NCI-H1092 (cell line): ENCODE data around the gene MTTP.

ENCODE experiments used
- DNase-seq: peaks from one replicate; lab custom pipeline; 2025; lab: John Stamatoyannopoulos, UW

MTTP gene

GRCh38 chr4:99642725-99643489, 68.3 kb downstream of the MTTP start:
- no peak for DNase-seq

- DNase-seq, result no peak
These were observed 69.8 kb downstream of the MTTP start for GRCh38 chr4:99644453-99644852.

DNA sequence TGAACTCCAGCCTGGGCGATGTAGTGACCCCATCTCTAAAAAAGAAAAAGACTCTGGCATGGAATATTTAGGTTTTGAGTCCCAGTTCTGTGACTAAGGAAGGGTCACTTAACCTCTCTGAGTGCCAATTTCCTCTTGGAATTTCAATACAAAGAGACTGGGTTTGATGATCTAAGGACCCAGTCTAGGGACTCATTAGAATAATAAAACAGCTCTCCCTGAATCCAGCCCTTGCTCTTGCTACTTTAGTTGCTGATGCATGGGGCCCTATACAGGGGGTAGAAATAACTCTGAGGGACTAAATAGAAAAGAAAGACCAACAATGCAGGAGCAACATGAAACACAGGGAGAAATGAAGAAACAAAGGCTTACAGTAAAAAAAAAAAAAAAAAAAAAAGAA, 70.4 kb downstream of the MTTP start:
- DNase-seq, result no peak

DNA sequence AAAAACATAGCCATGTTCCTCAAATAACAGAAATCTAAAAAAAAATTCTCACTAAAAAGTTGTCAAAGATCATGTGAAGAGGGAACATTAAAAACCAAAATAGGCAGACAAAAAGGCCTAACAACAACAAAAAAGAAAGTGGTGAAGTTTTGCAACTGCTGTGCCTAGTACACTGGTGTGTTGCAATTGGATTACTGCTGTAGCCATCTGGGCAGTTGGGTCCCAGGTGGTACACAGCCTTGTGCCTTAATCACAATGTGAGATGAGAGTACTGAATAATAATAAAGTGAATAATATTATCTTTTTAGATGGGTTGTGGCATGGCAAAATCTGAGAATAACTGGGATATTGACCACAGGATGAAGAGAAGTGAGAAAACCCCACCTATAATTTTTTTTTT, 71.0 kb downstream of the MTTP start:
- no peak for DNase-seq

- DNase-seq, result no peak
These were observed 72.4 kb downstream of the MTTP start for GRCh38 chr4:99647071-99647470.

GRCh38 chr4:99648321-99648720, 73.7 kb downstream of the MTTP start:
- no peak for DNase-seq

GRCh38 chr4:99649208-99649607, 74.6 kb downstream of the MTTP start:
- DNase-seq, result no peak

GRCh38 chr4:99649778-99650177, 75.2 kb downstream of the MTTP start:
- no peak for DNase-seq

- no peak for DNase-seq
These were observed 76.6 kb downstream of the MTTP start for GRCh38 chr4:99651016-99651769.

GRCh38 chr4:99651811-99652485, 77.3 kb downstream of the MTTP start:
- no peak for DNase-seq

- DNase-seq, result peak; percentile 40
These were observed 78.2 kb downstream of the MTTP start for GRCh38 chr4:99652596-99653436.

DNA sequence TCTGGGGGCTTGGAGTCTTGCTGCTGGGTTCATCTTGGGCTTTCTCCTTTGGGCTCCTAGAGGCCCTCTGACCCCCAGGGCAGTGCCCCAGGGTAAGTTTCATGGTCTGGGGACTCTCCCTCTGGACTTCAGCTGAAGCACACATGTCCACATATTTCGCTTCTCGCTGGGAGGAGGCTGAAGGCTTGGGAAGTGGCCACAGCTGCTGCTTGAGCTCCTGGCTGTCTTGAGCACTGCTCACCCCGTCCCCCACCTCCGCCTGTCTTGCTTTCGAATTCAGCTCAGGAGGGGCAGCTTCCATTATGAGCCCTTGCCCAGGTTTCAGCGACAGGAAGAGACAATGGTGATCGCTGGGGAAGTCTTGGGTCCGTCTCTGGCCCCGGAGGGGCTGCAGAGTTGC, 79.3 kb downstream of the MTTP start:
- DNase-seq, result no peak

- DNase-seq, result no peak
These were observed 79.7 kb downstream of the MTTP start for GRCh38 chr4:99654361-99654761.

GRCh38 chr4:99655308-99656081, 80.9 kb downstream of the MTTP start:
- peak; percentile 61 for DNase-seq

DNA sequence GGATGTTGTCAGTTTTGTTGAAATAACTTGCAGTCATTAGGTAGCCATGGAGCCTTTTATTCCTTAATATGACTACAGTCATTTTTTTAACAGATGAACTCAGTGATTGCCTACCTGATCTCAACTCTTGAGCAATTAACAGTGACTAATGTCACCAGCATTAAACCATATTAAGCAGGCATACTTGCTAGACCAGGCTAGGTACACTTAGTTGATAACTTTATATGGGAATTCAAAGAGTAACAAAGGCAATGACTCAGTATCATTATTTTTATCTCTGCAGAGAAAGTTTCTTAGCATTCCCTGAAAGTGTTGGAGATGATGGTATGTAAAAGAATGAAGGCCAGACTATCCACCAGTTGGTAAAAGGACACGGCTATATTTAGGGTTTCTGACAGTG, 83.2 kb downstream of the MTTP start, which contains the start of gene C4orf54:
TSS of gene C4orf54 (minus strand) at position 31 of the 400 bp plus-strand sequence. CDS start 3,180 bp downstream, outside the sequence.
- no peak for DNase-seq

- no peak for DNase-seq
These were observed 84.0 kb downstream of the MTTP start for GRCh38 chr4:99658666-99659065.

DNA sequence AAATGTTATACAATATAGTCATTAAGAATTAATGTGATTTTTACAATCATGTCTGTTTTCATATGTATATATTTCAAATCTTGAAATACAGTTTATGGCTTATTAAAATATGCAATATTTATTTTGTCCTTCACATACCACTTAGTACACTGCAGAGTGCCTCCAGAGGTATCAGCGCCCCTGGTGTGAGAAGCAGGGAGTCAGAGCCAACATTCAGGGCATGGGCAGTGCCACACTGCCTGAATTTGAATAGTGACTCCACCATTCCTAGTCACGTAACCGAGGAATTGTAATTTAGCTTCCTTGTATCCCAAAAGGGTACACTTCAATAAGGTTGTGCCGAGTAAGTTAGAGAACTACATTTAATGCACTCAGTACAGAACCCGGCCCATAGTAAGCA, 87.3 kb downstream of the MTTP start:
- no peak for DNase-seq

GRCh38 chr4:99664716-99665115, 90.1 kb downstream of the MTTP start:
- DNase-seq, result no peak

GRCh38 chr4:99665983-99666382, 91.4 kb downstream of the MTTP start:
- no peak for DNase-seq

- no peak for DNase-seq
These were observed 93.8 kb downstream of the MTTP start for GRCh38 chr4:99668472-99668871.

- no peak for DNase-seq
These were observed 94.5 kb downstream of the MTTP start for GRCh38 chr4:99669084-99669483.
